ENCODE measurements around the gene C1orf116.

Gene C1orf116

GRCh38 chr1:207028884-207029650 is 3.5 kb downstream of the C1orf116 start:
- TF ChIP-seq JUND (IDR thresholded peaks at IDR 0.05; ENCODE audit: low read depth) = no peak
- in situ Hi-C loops (cut with HindIII; ENCODE audit: low pct_unique_long_range_greater_than_20kb, low sequenced_read_pairs) = no loop called here
- DNase-seq (ENCODE audit: low read depth in 1 of 2, low spot score in 1 of 2) = no peak

- 0 out of 2 replicates have a peak, but pooled peaks have one; percentile 32 for TF ChIP-seq JUND (IDR thresholded peaks at IDR 0.05; ENCODE audit: low read depth)
- peak in 1 of 2 experiments; percentile 40 for DNase-seq (ENCODE audit: low read depth in 1 of 2, low spot score in 1 of 2)
- in situ Hi-C loops (cut with HindIII; ENCODE audit: low pct_unique_long_range_greater_than_20kb, low sequenced_read_pairs) = no loop called here
Measured at GRCh38 chr1:207027921-207028320, 4.6 kb downstream of the C1orf116 start.

- in situ Hi-C loops (cut with HindIII; ENCODE audit: low pct_unique_long_range_greater_than_20kb, low sequenced_read_pairs) = no loop called here
- DNase-seq (ENCODE audit: low read depth in 1 of 2, low spot score in 1 of 2) = no peak
- no peak for TF ChIP-seq JUND (IDR thresholded peaks at IDR 0.05; ENCODE audit: low read depth)
Measured at GRCh38 chr1:207027206-207027777, 5.3 kb downstream of the C1orf116 start.

- in situ Hi-C loops (cut with HindIII; ENCODE audit: low pct_unique_long_range_greater_than_20kb, low sequenced_read_pairs) = no loop called here
- DNase-seq (ENCODE audit: low read depth in 1 of 2, low spot score in 1 of 2) = no peak
- no peak for TF ChIP-seq JUND (IDR thresholded peaks at IDR 0.05; ENCODE audit: low read depth)
Measured at GRCh38 chr1:207026104-207026534, 6.4 kb downstream of the C1orf116 start.

GRCh38 chr1:207025146-207025880 is 7.2 kb downstream of the C1orf116 start:
- peak; percentile 47 to 57 for DNase-seq (ENCODE audit: low read depth in 1 of 2, low spot score in 1 of 2)
- in situ Hi-C loops (cut with HindIII; ENCODE audit: low pct_unique_long_range_greater_than_20kb, low sequenced_read_pairs) = no loop called here

GRCh38 chr1:207024202-207025145 is 8.1 kb downstream of the C1orf116 start:
- TF ChIP-seq JUND (IDR thresholded peaks at IDR 0.05; ENCODE audit: low read depth) = no peak
- no peak for DNase-seq (ENCODE audit: low read depth in 1 of 2, low spot score in 1 of 2)
- in situ Hi-C loops (cut with HindIII; ENCODE audit: low pct_unique_long_range_greater_than_20kb, low sequenced_read_pairs) = no loop called here

More at GRCh38 chr1:207025146-207025880, 7.2 kb downstream of the C1orf116 start:
- no peak for TF ChIP-seq JUND (IDR thresholded peaks at IDR 0.05; ENCODE audit: low read depth)

- in situ Hi-C loops (cut with HindIII; ENCODE audit: low pct_unique_long_range_greater_than_20kb, low sequenced_read_pairs) = no loop called here
- no peak for TF ChIP-seq JUND (IDR thresholded peaks at IDR 0.05; ENCODE audit: low read depth)
- DNase-seq (ENCODE audit: low read depth in 1 of 2, low spot score in 1 of 2) = no peak
Measured at GRCh38 chr1:207022996-207023679, 9.4 kb downstream of the C1orf116 start.

- in situ Hi-C loops (cut with HindIII; ENCODE audit: low pct_unique_long_range_greater_than_20kb, low sequenced_read_pairs) = no loop called here
- DNase-seq (ENCODE audit: low read depth in 1 of 2, low spot score in 1 of 2) = no peak
- TF ChIP-seq JUND (IDR thresholded peaks at IDR 0.05; ENCODE audit: low read depth) = no peak
Measured at GRCh38 chr1:207021876-207022596, 10.5 kb downstream of the C1orf116 start.

- TF ChIP-seq JUND (IDR thresholded peaks at IDR 0.05; ENCODE audit: low read depth) = no peak
- in situ Hi-C loops (cut with HindIII; ENCODE audit: low pct_unique_long_range_greater_than_20kb, low sequenced_read_pairs) = no loop called here
- no peak for DNase-seq (ENCODE audit: low read depth in 1 of 2, low spot score in 1 of 2)
Measured at GRCh38 chr1:207021139-207021861, 11.3 kb downstream of the C1orf116 start.

GRCh38 chr1:207020709-207021107 is 11.8 kb downstream of the C1orf116 start:
- no peak for DNase-seq (ENCODE audit: low read depth in 1 of 2, low spot score in 1 of 2)
- in situ Hi-C loops (cut with HindIII; ENCODE audit: low pct_unique_long_range_greater_than_20kb, low sequenced_read_pairs) = no loop called here
- TF ChIP-seq JUND (IDR thresholded peaks at IDR 0.05; ENCODE audit: low read depth) = no peak

All from T47D (cell line).